ENCODE data around the gene ITPR2. TPM values are rescaled to one million over a fixed set of nuclear protein-coding genes. Genes with fewer than 3 reads are reported as not detected.
"Not testable (repeated sequence)": the region's sequence is repeated elsewhere in the genome, so short reads cannot be mapped to it uniquely, and the experiment has no call there.

ITPR2 gene
- total RNA-seq, 1 experiment from 2014 or later = 4.9 TPM

- DNase-seq (ENCODE audit: low read depth) = no peak
These were observed 65.9 kb downstream of the ITPR2 start for GRCh38 chr12:26767116-26767515.

DNA sequence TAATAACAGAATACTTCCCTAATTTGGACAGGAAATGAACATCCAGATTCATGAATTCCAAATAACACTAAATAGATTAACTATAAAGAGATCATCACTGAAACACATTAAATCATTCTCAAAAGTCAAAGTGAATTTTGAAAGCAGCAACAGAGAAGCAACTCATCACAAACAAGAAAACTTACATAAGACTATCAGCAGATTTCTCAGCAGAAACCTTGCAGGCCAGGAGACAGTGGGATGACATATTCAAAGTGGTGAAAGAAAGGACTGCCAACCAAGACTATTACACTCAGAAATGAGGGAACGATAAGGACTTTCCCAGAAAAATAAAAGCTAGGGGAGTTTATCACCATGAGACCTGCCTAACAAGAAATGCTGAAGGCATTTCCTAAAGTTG is 70.8 kb downstream of the ITPR2 start:
- DNase-seq (ENCODE audit: low read depth) = no peak

DNA sequence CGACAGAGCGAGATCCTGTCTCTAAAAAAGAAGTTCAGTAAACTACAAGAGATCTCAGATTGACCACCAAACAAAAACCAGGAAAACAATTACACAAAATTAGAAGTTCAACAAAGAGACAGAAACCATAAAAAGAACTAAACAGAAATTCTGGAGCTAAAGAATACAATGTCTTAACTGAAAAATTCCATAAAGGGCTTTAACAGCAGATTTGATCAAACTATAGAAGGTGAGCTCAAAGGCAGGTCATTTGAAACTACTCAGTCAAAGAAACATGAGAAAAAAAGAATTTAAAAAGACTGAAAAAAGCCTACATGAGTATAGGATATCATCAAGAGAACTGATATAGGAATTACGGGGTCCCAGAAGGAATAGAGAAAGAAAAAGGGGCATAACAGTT is 71.2 kb downstream of the ITPR2 start:
- DNase-seq (ENCODE audit: low read depth) = no peak

DNA sequence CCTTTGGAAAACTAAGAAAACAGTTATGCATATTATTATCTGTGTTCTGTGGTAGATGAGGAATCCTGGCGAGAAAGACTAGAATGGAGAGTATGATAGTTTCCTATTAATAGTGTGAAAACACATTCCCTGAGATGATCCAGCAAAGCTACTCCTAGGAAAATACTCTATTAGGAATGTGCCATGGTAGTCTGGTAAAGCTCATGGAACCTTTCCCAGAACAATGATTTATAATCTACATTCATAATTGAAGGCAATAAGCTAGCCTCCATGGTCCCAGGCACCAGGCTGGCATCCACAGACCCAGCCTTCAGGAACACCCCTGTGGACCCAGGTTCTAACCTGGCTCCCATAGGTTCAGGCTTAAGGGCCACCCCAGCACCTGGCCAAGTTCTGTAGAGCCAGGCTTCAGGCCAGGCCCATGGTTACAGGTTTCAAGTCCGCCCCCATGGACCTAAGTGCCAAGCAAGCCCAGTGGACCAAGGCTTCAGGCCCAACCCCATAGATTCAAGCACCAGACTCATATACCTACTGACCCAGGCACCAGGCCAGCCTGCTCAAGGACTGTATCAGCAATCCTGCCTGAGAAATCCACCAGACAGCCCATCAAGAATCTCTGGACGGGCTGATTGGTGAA is 72.2 kb downstream of the ITPR2 start:
- no peak for DNase-seq (ENCODE audit: low read depth)

DNA sequence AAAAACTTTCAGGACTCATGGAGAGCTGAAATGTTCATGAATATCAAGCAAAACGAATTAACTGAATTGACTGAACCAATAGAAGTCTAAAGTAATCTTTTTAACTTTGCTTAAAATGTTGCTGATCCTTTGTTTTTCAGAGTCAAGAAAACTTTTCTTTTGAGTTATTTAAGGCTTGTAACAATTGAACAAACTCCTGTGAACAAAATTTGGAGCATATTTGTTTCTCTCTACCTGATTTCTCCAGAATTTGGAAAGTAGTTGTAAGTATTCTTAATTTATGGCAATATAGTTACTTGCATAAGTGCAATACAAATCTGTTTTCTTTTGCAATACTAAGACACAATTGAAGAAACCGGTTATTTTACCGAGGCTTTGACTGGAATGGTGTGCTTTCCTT is 77.6 kb downstream of the ITPR2 start:
- not testable (repeated sequence) for DNase-seq (ENCODE audit: low read depth)

DNA sequence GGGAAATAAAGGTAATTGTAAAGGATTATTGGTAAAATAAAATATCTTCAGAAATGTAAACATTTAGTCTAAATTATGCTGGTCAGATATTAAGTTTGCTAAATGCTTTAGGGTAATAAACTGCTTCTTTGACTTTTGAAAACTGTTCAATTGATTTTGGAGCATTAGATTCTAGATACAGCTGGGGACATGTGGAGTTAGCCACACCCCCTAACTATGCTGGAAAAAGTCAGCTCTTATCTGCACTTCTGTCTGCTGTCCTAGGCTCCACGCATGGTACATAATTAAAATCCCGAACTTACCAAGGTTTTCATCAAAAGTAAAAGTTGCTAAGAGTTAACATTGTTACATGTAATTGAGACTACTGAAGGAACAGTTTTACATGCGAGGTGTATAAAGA is 78.8 kb downstream of the ITPR2 start:
- no peak for DNase-seq (ENCODE audit: low read depth)

DNA sequence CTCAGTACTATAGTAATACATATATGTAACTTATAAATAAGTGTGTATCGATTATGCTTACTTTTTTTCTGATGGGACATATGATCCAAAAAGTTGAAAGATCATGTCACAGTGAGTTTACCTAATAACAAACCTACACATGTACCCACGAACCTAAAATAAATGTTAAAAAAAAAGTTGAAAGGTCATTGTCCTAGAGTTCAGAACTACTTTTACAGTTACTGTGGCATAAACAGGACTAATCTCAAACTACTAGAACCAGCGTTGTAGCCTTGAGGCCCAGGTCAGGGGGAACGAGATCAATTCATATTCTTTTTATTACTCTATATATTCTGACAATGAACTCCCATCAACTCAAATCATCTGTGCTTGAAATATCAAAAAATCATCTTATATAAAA is 81.8 kb downstream of the ITPR2 start:
- DNase-seq (ENCODE audit: low read depth) = no peak

DNA sequence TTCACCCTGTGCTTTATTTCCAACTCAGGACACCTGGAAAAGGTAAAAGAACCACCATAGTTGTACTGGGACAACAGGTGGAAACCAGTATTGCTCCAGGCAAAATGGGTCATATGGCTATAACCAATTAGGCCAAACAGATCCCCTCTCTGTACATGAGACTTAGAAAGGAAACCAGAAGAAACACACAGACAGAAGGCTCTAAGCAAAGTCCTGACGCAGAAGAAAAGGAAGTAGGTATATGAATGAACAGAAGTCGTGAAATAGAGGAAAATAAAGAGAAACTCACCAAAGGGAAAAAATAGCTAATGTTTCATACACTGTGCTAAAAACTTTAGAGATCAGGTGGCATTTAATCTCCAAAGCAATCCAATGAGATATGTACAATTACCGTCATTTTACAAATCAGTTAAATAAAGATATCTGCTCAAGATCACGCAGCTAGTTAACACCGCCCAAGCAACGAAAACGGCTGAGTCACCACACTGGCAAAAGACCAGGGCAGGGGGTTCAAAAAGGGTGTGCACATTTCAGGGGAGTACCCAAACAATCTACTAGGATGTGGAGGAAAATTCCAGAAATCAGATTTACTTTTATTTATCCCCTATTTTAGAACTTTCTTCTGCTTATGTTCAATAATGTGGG is 82.3 kb downstream of the ITPR2 start:
- DNase-seq (ENCODE audit: low read depth) = no peak

GRCh38 chr12:26749781-26750180 is 83.2 kb downstream of the ITPR2 start:
- no peak for DNase-seq (ENCODE audit: low read depth)

DNA sequence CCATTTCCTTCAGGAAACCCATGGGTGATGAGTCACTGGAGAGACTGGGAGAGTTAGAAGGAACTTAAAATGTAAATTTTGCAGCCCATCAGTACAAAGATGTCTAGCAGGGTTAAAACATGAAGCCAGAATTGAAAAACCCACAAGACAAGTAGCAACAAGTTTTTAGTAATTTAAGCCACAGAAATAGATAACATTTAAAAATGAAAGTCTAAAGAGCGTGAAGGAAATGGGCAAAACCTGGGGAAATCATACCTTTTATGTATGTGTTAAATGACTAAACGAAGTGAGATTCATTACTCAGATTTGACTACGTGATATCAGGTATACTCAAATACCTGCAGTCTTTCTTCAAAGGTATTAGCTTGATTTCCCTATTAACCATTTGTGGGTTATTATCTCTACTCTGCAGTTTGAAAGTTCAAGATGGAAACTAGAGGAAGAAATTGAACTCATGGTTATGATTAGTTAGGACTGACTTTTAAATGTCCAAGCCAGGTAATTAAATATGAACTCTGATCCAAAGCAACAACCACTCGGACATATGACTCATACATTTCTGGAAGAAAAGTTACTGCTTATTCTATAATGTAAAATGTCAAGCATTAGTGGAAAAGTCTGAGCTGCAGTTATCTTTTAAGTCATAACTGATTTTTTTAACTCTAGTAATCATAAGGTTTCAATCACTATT is 84.1 kb downstream of the ITPR2 start:
- DNase-seq (ENCODE audit: low read depth) = peak; percentile 26

- DNase-seq (ENCODE audit: low read depth) = peak; percentile 76
These were observed 84.6 kb downstream of the ITPR2 start for GRCh38 chr12:26748412-26748740.

DNA sequence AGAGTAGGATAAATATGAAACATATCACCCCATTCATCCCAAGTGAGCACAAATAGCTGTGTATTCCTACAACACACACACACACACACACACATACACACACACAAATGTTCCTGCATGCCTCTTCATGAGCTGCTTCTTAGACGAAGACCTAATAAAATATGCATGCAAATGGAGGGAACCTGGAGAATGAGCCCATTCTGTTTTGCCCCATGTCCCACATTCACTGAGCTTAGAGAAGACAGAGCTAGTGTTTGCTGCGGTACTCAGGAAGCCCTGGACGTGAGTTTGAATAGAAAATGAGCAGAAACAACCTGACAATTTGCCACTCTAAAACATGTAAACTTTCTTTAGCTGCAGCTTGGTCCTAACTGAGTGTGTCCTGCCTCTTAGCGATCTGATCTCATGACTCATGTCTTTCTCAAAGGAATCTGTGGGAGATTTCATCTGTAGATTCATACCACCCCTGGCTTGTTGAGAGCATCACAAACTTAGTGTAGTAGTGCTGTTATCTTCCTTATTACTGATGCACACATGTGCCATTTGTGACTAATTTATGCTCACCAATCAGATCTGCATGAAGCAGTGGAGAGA is 86.8 kb downstream of the ITPR2 start:
- peak; percentile 81 for DNase-seq (ENCODE audit: low read depth)

GRCh38 chr12:26744697-26745440 is 88.1 kb downstream of the ITPR2 start:
- DNase-seq (ENCODE audit: low read depth) = no peak

GRCh38 chr12:26744042-26744626 is 88.9 kb downstream of the ITPR2 start:
- no peak for DNase-seq (ENCODE audit: low read depth)

- no peak for DNase-seq (ENCODE audit: low read depth)
These were observed 91.3 kb downstream of the ITPR2 start for GRCh38 chr12:26741584-26742227.

- DNase-seq (ENCODE audit: low read depth) = peak; percentile 26
These were observed 92.0 kb downstream of the ITPR2 start for GRCh38 chr12:26740991-26741390.

DNA sequence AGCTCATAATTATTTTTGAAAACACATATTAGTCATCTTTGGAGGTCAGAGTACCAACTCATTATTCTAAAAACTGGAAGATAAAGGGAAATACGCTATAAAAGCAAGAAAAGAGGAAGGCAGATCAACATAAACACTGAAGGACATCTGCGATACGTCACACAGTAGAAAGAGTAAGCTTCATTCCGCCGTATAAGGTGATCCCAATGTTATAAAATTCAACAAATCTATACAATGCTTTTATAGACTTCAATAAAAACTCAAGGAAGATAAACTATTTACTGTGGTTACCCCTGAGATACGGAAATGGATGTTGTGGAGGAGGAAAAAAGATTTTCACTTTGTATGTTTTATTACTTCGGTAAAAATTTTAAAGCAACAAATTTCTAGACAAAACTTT is 92.6 kb downstream of the ITPR2 start:
- no peak for DNase-seq (ENCODE audit: low read depth)

GRCh38 chr12:26737487-26738030 is 95.4 kb downstream of the ITPR2 start:
- DNase-seq (ENCODE audit: low read depth) = no peak

DNA sequence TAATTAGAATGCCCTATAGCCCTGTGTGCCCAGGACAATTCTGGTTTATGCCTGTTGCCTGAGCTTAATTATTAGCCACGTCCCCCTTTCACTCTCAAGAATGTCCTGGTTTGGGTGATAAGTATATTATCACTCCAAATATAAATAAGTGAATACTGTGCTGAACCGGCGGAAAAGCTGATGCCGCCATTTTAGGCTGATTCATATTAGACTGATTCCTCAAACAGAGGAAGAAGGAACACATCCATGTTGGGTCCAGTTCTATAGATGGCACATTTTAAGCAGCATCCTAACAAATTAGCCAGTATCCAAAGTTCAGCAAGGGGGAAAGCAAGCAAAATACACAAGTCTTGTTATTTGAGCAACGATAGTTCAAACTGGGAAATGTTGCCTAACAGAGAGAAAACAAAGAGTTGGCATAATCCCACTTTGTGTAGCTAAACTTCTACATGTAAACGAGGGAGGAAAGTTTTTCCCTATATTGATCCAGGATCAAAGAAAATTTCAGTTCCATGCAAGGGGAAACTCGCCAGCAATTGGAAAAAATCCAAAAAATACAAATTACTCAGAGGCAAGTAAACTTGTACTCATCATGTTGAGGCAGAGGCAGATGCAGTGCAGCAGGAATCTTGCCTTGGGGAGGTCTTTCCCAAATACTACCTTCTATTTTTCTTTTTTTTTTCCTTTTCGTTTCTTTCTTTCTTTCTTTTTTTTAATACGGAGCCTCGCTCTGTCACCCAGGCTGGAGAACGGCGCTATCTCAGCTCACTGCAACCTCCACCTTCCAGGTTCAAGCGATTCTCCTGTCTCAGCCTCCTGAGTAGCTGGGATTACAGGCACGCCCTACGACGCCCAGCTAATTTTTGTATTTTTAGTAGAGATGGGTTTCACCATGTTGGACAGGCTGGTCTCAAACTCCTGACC is 96.2 kb downstream of the ITPR2 start:
- DNase-seq (ENCODE audit: low read depth) = peak; percentile 25

DNA sequence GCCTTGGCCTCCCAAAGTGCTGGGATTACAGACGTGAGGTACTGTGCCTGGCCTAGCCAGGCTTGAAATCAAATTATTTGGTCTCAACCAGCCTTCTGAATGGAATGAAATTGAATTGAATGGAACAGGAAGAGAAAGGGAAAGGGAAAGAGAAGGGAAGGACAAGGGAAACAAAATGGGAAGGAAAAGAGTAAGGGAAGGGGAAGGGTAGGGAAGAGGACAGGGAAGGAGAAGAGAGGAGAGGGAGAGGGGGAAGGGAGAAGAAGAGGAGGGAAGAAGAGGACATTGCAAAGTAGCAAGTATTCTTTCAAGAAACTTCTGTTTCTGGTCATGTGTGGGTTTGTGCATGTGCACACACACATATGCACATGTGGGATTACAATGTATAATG is 97.8 kb downstream of the ITPR2 start:
- DNase-seq (ENCODE audit: low read depth) = no peak
